Measurements from ENCODE around the gene FAM228B. TPM values are rescaled to one million over a fixed set of nuclear protein-coding genes. Genes with fewer than 3 reads are reported as not detected.

FAM228B gene
- total and polyA plus RNA-seq, 9 donors, result 24.6 to 76.8 (median 68.8) TPM

- H3K36me3 ChIP-seq, result no peaks in the 10 kb centered on the region
- 92 to 94% (median 93%) methylated on average over 21 of the region's 21 CpGs for WGBS, 3 donors
- intact Hi-C loops (cut with DNase I), result no loop called here
These were observed 87.5 kb downstream of the FAM228B start for GRCh38 chr2:24210723-24211122.

GRCh38 chr2:24211408-24211807 is 88.1 kb downstream of the FAM228B start:
- Histone ChIP-seq H3K4me1 (ENCODE audit: insufficient read depth) (no peaks in the 10 kb centered on the region), H3K27ac (no peak overlapping the region), H3K9me3 (no peaks in the 10 kb centered on the region), H3K36me3 (no peaks in the 10 kb centered on the region), H3K27me3 (no peaks in the 10 kb centered on the region), H3K4me3 (no peak overlapping the region)
- WGBS, 3 donors, result 78 to 90% (median 80%) methylated on average over 7 of the region's 7 CpGs
- DNase-seq, result no peak
- intact Hi-C loops (cut with DNase I), result no loop called here
- TF ChIP-seq POLR2A (IDR thresholded peaks at IDR 0.05), result no peak
- TF ChIP-seq EP300 (IDR thresholded peaks at IDR 0.05), result no peak
- no peak for TF ChIP-seq CTCF (IDR thresholded peaks at IDR 0.05)

More at GRCh38 chr2:24210723-24211122, 87.5 kb downstream of the FAM228B start:
- Histone ChIP-seq H3K4me1 (ENCODE audit: insufficient read depth) (no peaks in the 10 kb centered on the region), H3K27ac (no peak overlapping the region), H3K27me3 (no peaks in the 10 kb centered on the region), H3K9me3 (no peaks in the 10 kb centered on the region), H3K4me3 (no peak overlapping the region)
- no peak for TF ChIP-seq POLR2A (IDR thresholded peaks at IDR 0.05)
- no peak for TF ChIP-seq EP300 (IDR thresholded peaks at IDR 0.05)
- no peak for TF ChIP-seq CTCF (IDR thresholded peaks at IDR 0.05)
- DNase-seq, result no peak

- Histone ChIP-seq H3K27me3 (no peaks in the 10 kb centered on the region), H3K36me3 (no peaks in the 10 kb centered on the region), H3K4me1 (ENCODE audit: insufficient read depth) (no peaks in the 10 kb centered on the region), H3K9me3 (no peaks in the 10 kb centered on the region), H3K27ac (no peak overlapping the region), H3K4me3 (no peak overlapping the region)
- no peak for TF ChIP-seq CTCF (IDR thresholded peaks at IDR 0.05)
- TF ChIP-seq EP300 (IDR thresholded peaks at IDR 0.05), result no peak
- TF ChIP-seq POLR2A (IDR thresholded peaks at IDR 0.05), result no peak
- no peak for DNase-seq
- WGBS, 3 donors, result 89 to 96% (median 92%) methylated on average over 3 of the region's 3 CpGs
- intact Hi-C loops (cut with DNase I), result no loop called here
These were observed 91.6 kb downstream of the FAM228B start for GRCh38 chr2:24214880-24215279.

Other genes with a start within 250 kb of the FAM228B start
- 10 to 100 TPM; 15.0 to 29.6 (median 23.6) TPM for gene ATAD2B, start 196.3 kb upstream of the FAM228B start, total RNA-seq
- gene ATAD2B, start 196.3 kb upstream of the FAM228B start, polyA plus RNA-seq, result 1 to 10 TPM; 4.5 to 6.0 TPM
- 10 to 100 TPM in 6 of 7 donors, 1 to 10 TPM in 1; 10.0 to 15.8 (median 14.0) TPM for gene UBXN2A, start 183.0 kb upstream of the FAM228B start, total RNA-seq
- 10 to 100 TPM in 1 of 2 donors, 1 to 10 TPM in 1; 6.0 to 16.3 TPM for gene UBXN2A, start 183.0 kb upstream of the FAM228B start, polyA plus RNA-seq
- gene MFSD2B, start 113.4 kb upstream of the FAM228B start, total RNA-seq, result under 1 TPM in 3 of 7 donors, not detected in 4; 0.07 to 0.47 (median 0.15) TPM
- gene MFSD2B, start 113.4 kb upstream of the FAM228B start, polyA plus RNA-seq, result under 1 TPM in 1 of 2 donors, not detected in 1; 0.02 TPM
- gene WDCP, start 76.1 kb upstream of the FAM228B start, total RNA-seq, result 10 to 100 TPM in 5 of 7 donors, 1 to 10 TPM in 2; 3.8 to 16.0 (median 12.1) TPM
- 1 to 10 TPM; 4.0 to 6.7 TPM for gene WDCP, start 76.1 kb upstream of the FAM228B start, polyA plus RNA-seq
- 10 to 100 TPM in 1 of 7 donors, 1 to 10 TPM in 6; 3.9 to 11.0 (median 5.7) TPM for gene FKBP1B, start 73.7 kb upstream of the FAM228B start, total RNA-seq
- 1 to 10 TPM; 4.7 to 8.0 TPM for gene FKBP1B, start 73.7 kb upstream of the FAM228B start, polyA plus RNA-seq
- gene SF3B6, start 47.1 kb upstream of the FAM228B start, total RNA-seq, result 100 to 1,000 TPM in 2 of 7 donors, 10 to 100 TPM in 5; 60.6 to 145 (median 76.8) TPM
- gene SF3B6, start 47.1 kb upstream of the FAM228B start, polyA plus RNA-seq, result 100 to 1,000 TPM; 115 to 120 TPM
- gene TP53I3, start 38.6 kb upstream of the FAM228B start, total RNA-seq, result 10 to 100 TPM in 4 of 7 donors, 1 to 10 TPM in 3; 1.6 to 28.1 (median 10.3) TPM
- gene TP53I3, start 38.6 kb upstream of the FAM228B start, polyA plus RNA-seq, result 10 to 100 TPM; 10.2 to 15.1 TPM
- 1 to 10 TPM in 4 of 7 donors, under 1 TPM in 3; 0.50 to 4.4 (median 1.3) TPM for gene PFN4, start 135 bp upstream of the FAM228B start, total RNA-seq
- gene PFN4, start 135 bp upstream of the FAM228B start, polyA plus RNA-seq, result 1 to 10 TPM in 1 of 2 donors, under 1 TPM in 1; 0.18 to 1.1 TPM
- gene FAM228A, start 51.6 kb downstream of the FAM228B start, total RNA-seq, result 1 to 10 TPM; 1.1 to 2.5 (median 1.8) TPM
- gene FAM228A, start 51.6 kb downstream of the FAM228B start, polyA plus RNA-seq, result 1 to 10 TPM; 1.3 to 2.0 TPM
- gene ITSN2, start 237.1 kb downstream of the FAM228B start, total RNA-seq, result 10 to 100 TPM; 34.2 to 44.4 (median 39.8) TPM
- 10 to 100 TPM; 17.8 to 24.6 TPM for gene ITSN2, start 237.1 kb downstream of the FAM228B start, polyA plus RNA-seq